OCI-M2 (cell line): ENCODE data around the gene CNOT6L.

Source experiments
- DNase-seq: peaks from one replicate; lab custom pipeline; 2025; ENCODE audit not compliant: unreplicated experiment; lab: John Stamatoyannopoulos, UW

Gene CNOT6L

DNA sequence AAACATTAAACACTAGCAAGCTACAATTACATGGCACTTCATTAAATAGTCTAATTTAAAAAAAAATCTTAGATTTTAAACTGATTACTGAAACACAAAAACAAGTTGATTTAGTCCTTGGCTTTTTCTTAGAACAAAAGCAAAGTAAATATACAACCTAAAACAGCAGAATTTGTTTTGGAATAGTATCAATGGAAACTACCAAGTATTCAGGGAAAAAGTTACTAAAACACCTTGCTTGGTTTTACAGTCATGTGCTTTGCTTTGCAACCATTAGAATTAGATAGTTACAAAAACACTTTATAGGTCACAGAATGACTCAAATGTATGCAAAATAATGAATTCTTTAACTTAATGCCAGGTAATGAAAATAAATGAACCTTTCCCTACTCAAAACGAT, 105.3 kb downstream of the CNOT6L start:
- DNase-seq = no peak

DNA sequence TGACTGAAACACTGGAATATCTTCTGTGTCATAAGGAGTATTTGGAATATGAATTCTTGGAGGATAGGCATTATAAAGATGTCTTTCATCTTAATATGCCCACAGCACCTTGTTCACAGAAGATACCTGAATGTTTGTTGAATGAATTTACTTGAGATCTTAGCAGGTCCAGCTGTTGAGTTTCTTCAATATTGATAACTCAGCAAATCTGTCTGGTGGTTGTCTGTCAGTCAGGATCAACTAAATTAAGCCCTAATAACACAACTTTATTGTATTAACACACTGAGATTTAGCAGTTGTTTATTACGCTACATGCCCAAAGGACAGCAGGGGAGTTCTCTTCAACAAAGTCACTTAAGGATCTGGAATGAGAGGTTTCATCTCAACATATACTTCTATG, 106.5 kb downstream of the CNOT6L start:
- DNase-seq = no peak

DNA sequence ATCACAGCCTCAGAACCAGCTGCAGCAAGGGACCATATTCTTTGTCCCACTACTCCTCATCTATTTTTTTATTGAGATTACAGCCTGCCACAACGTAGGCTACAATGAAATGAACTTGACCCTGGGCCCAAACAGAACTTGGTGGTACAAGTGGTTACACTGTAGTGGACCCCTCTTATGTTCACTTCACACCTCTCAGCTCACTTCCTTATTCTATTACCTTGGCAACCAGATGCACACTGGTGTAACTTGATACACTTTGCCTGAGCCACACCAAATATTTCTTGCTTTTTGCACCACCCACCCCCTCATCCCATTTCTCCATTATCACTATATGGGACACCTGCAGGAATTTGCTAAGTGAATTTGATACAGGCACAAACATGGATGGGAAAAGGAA, 107.7 kb downstream of the CNOT6L start:
- DNase-seq = no peak

DNA sequence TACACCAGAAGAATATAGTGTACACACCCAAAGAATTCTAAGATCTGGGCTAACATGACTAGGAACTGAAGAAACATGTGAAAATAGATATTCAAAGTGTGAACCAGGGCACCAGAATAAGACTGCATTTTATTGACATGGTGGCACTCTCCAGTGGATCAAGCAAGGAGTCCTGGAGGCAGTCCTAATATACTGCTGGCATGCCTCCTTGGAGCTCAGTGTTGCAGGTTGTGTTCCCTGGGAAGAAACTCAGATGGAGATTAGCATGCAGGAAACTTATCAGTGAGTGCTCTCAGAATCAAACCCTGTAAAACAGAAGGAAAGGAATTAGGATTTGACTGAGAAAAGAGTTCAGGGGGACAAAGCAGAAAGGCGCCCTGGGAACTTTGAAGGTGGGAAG, 108.5 kb downstream of the CNOT6L start:
- no peak for DNase-seq

DNA sequence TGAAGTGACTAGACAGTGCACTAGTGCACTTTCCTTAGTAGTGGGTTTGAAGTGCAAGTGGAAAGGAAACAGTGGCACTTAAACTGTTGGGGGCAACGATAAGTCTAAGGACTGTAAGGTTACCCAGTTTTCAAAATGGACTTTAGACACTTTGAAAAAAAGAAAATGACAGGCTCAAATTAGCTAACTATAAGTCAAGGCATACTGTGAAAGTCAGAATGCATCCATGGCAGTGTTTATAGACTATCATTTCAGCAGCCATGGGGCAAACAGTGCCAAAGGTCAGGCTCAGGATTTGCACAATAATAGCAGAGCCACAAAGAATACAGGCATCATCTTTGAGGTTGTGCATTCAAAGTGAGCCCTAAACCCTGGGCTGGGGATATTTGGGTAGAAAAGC, 109.1 kb downstream of the CNOT6L start:
- no peak for DNase-seq

DNA sequence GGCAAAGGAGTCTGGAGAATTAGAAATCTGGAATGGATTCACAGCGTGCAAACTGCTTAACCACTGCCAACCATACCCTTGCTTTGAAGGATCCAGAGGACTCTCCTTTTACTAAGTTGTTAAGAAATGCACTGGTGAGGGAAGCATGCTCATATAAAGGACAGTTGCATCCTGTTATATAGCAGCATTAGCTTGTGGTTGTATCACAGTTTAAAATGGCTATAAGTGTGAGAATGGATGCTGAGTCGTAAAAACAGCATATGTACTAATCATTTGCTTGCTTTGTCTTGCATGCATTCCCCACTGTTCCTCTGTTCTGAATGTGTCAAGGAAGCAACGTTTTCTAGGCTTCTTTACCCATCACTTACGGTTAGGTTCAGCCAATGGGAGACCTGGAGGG, 112.5 kb downstream of the CNOT6L start:
- DNase-seq = no peak

DNA sequence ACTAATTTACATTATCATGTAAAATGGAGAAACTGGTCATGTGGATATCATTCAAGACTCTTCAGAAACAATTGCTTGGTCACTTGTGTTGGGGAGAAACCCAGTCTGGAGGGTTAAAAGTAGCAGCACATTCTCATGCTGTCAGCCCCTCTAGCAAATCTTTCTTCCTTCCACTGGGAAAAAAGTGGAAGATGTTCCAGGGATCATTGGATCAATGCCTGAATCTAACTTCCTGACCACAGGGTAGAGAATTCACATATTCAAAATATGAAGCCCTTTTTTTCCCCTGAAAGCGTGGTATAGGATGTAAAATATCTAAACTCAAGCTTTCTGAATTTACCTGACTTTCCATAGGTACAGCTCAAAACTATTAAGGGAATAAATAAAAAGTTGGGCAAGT, 115.5 kb downstream of the CNOT6L start:
- DNase-seq = no peak

DNA sequence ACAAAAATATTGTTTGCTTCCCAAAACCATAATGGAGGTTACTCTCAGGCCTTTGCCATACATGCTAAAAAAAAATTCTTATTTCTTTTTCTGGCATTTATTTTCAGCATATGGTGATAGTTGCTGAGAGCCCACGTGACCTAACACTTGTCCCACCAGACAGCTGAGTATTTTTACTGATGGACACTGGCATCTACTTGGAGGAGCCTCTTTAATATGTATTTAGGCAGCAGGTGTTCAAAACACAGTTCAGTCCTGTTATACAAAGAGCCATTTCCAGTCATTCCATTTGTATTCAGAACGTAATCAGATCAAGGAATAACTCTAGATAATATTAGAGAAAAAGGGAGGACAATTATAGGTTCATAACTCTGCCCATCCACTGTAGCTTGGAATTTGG, 118.0 kb downstream of the CNOT6L start:
- DNase-seq = no peak

DNA sequence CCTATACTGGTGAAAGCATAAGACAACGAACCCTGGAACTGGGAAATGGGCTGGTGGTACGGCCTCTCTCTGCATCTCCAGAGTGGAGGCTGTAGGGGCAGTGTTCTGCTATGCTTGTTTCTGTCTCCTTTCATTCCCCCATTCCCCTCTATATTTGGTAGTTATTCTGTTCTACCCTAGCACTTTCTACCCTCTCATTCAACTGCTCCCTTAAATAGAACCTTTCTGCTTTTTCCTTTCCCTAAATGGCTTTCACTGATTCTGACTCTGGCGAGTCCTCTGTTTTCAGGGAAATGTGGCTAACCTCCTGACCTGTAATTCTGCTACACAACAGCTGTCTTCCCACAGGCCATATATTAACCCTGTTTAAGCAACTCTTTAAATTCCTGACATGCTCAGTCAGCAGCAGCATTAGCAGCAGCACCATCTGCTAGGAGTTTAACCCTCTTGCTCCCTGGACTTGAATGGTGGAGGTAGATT, 119.4 kb downstream of the CNOT6L start:
- DNase-seq = no peak

DNA sequence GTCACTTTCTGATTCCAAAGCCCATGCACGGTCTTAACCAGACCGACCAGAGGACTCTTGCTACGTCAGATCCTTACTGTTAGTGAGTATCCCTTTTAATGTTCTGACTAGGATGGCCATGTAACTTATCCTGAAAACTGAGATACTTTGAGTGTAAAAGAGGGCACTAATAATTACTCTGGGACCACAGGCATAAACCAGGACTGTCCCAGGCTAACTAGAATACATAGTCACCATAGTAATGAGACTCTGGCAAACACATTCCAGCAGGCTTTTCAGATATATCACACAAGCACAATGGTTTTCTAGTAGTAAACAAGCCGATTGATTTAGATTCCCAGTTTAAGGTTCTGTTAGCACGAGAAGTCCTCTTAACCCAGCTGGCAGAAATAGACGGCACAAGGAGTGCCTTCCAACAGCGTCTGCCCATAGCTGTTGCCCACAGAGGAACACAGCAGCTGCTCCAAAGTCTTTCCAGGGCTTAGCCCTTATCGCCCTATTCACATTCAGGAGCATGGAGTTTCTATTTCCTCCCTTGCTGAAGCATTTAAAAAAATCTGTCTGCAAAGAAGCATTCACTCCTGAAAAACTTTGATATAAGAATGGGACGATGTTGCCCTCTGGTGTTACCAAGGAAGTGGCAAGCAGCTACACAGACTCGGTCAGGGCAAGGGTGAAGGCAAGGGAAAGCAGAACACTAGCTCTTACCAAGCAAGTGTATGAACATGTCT, 121.1 kb downstream of the CNOT6L start:
- DNase-seq = no peak

DNA sequence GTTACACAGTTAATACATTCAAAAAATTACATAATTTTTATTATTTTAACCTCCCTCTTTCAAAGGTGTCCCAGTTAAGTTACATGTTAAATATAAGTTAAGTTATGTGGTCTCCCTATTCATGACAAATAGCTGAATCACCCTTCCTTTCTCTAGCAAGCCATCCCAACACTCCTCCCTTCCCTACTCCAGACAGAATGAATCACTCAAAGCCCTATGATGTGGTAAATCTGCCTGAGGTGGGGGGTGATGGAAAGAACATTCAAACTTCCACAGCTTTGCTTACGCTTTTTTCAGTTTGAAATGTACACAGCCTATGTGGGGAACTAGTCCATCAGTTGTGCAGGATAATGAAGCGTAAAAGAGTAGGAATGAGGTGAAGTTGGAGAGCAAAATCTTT, 123.4 kb downstream of the CNOT6L start:
- no peak for DNase-seq

DNA sequence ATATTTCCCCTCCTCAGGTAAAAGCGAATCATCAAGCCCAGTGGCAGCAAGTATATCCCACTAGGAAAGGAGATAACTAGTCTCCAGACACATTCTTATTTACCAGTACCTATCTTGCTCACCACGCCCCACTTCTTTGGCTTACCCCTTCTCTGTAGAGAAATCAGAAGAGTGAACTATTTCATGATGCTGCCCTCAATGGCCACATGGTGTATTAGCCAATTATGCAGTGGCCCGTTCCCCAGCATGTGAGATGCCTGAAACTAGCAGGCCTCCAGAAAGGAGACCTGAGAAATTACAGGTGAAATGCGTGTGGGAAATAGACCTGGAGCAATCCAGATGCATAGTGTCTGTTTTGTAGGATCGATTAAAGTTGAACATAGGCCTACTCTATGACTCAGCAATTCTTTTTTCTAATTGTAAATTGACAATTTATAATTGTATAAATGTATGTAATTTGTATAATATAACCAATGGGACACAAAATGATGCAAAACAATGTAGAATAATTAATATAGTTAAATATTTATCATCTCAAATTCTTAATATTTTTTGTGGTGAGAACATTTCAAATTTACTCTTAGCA, 126.2 kb downstream of the CNOT6L start:
- no peak for DNase-seq

DNA sequence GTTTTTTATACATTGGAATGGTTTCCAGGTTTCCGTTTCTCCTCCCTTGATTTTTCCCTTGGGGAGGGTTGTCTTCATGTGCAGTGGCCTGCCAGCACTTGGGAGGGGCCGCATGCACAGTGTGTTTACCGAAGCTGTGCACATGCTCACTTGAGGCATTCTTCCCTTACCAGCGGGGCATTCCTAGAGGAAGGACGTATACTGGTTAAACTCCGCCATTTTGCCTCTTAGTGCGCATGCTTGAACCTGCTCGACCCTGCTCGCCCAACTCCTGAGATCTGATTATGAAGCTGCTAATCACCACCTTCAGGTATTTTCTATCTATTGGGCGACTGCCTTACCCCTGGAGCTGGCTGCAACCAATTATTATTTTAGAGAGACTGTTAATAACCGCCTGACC, 137.4 kb downstream of the CNOT6L start:
- DNase-seq = no peak

DNA sequence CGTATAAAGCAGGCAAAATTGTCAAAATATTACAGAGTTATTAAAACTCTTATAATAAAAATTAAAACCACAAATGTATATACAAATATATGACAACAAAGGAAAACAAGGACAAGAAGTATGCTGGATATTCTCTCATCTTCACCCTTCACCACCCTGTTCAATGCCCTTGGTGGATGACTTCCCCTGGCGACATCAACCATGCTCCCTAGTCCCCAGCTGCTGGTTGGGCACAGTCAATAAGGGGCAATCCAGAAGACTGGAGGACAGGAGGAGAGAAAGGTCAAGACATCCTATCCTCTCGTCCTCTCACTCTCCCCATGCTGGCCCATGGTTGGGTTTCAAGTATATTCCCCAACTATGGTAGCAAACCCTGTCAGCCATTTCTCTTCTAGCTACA, 142.3 kb downstream of the CNOT6L start:
- no peak for DNase-seq

DNA sequence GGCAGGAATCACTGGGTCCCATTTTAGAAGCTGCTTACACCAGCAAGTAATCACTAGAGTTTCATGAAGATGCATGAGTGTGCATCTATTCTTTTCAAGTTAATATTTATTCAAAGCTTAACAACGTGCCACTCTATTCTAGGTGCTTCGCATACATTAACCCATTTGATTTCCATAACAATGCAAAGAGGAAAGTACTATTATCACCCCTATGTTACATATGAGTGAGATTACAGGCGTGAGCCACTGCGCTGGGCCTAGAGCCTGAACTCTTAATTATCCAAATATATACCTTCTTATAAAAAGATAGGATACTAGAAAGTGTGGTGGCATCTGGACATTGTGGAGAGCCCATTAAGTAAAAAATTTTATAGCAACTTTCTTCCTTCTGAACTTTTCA, 148.1 kb downstream of the CNOT6L start:
- no peak for DNase-seq

DNA sequence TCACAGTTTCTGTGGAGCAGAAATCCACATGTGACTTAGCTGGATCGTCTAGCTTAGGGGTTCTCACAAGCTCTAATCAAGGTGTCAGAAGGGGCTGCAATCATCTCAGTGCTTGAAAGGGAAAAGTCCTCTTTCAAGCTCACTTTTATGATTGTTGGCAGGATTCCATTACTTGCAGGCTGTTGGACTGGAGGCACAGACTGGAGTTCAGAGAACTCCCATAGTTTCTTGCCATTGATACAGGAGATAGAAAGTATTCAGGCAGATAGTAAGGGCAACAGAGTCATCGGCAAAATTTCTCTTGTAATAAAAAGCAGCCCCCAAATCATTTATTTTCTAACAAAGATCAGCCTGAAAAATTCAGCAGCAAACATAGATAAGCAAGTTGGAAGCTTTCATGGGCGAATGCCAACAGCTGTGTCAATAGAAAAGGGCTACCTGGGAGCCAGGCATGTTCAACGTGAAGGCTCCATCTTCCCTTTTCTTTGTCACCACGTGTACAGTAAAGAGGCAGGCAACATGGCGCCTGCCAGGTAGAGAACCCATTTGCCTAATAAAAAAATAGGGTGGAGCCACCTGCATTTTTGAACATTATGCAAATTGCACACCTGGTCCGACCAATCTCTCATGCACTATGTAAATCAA, 149.1 kb downstream of the CNOT6L start:
- no peak for DNase-seq

DNA sequence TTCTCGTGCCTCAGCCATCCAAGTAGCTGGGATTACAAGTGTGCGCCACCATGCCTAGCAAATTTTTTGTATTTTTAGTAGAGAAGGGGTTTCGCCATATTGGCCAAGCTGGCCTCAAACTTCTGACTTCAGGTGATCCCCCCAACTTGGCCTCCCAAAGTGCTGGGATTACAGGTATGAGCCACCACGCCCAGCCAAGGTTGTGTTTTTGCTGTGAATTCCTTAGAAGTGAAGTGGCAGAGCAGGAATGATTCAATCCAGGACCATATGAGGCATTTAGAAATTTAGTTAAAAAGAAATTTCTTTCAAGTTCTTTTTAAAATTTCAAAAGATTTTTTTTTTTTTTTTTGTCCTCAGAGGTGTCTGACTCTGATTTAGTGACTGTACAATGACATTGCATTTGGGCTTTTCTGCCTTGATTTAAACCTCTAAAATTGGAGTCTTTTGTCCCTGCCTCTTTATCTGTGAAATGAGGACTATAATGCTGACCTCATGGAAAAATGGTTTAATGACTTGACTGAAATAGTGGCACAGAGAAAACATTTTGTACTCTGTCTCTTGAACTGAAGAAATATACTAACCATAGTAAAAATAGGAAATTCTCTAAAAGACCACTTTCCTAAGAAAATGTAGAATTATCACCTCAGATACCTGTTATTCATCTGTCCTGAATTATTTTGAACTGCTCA, 153.6 kb downstream of the CNOT6L start:
- no peak for DNase-seq
